ENCODE data around the gene SLC1A3.

The SLC1A3 gene

GRCh38 chr5:36682499-36682898 lies 76.1 kb downstream of the SLC1A3 start:
- H3K4me3 ChIP-seq (ENCODE audit: insufficient read depth, low read depth, low read length, poor library complexity, severe bottlenecking) = no peak overlapping the region
- DNase-seq = no peak
- no peaks in the 10 kb centered on the region for H3K4me1 ChIP-seq (ENCODE audit: control insufficient read depth, insufficient read depth, low read length, poor library complexity, severe bottlenecking)
- H3K36me3 ChIP-seq (ENCODE audit: control insufficient read depth, insufficient read depth, low read length) = no peaks in the 10 kb centered on the region
- H3K27me3 ChIP-seq (replicated peaks; ENCODE audit: control insufficient read depth, insufficient read depth, low read length, poor library complexity, severe bottlenecking) = no peaks in the 10 kb centered on the region
- no peak overlapping the region for H3K27ac ChIP-seq (ENCODE audit: insufficient read depth, low read length, poor library complexity, severe bottlenecking)
- H3K9me3 ChIP-seq (ENCODE audit: control insufficient read depth, low read length) = no peaks in the 10 kb centered on the region

GRCh38 chr5:36683821-36684434 lies 77.5 kb downstream of the SLC1A3 start:
- H3K9me3 ChIP-seq (ENCODE audit: control insufficient read depth, low read length) = no peaks in the 10 kb centered on the region
- no peak overlapping the region for H3K4me3 ChIP-seq (ENCODE audit: insufficient read depth, low read depth, low read length, poor library complexity, severe bottlenecking)
- H3K27me3 ChIP-seq (replicated peaks; ENCODE audit: control insufficient read depth, insufficient read depth, low read length, poor library complexity, severe bottlenecking) = no peaks in the 10 kb centered on the region
- no peaks in the 10 kb centered on the region for H3K4me1 ChIP-seq (ENCODE audit: control insufficient read depth, insufficient read depth, low read length, poor library complexity, severe bottlenecking)
- no peaks in the 10 kb centered on the region for H3K36me3 ChIP-seq (ENCODE audit: control insufficient read depth, insufficient read depth, low read length)
- DNase-seq = no peak
- no peak overlapping the region for H3K27ac ChIP-seq (ENCODE audit: insufficient read depth, low read length, poor library complexity, severe bottlenecking)

GRCh38 chr5:36685631-36686288 lies 79.4 kb downstream of the SLC1A3 start:
- Histone ChIP-seq H3K4me3 (ENCODE audit: insufficient read depth, low read depth, low read length, poor library complexity, severe bottlenecking) (no peak overlapping the region), H3K36me3 (ENCODE audit: control insufficient read depth, insufficient read depth, low read length) (no peaks in the 10 kb centered on the region), H3K27me3 (replicated peaks; ENCODE audit: control insufficient read depth, insufficient read depth, low read length, poor library complexity, severe bottlenecking) (peaks cover 4% of the 10 kb centered on the region), H3K27ac (ENCODE audit: insufficient read depth, low read length, poor library complexity, severe bottlenecking) (no peak overlapping the region), H3K4me1 (ENCODE audit: control insufficient read depth, insufficient read depth, low read length, poor library complexity, severe bottlenecking) (no peaks in the 10 kb centered on the region), H3K9me3 (ENCODE audit: control insufficient read depth, low read length) (no peaks in the 10 kb centered on the region)
- no peak for DNase-seq

- Histone ChIP-seq H3K4me1 (ENCODE audit: control insufficient read depth, insufficient read depth, low read length, poor library complexity, severe bottlenecking) (no peaks in the 10 kb centered on the region), H3K27ac (ENCODE audit: insufficient read depth, low read length, poor library complexity, severe bottlenecking) (no peak overlapping the region), H3K9me3 (ENCODE audit: control insufficient read depth, low read length) (no peaks in the 10 kb centered on the region), H3K27me3 (replicated peaks; ENCODE audit: control insufficient read depth, insufficient read depth, low read length, poor library complexity, severe bottlenecking) (peaks cover 4% of the 10 kb centered on the region), H3K4me3 (ENCODE audit: insufficient read depth, low read depth, low read length, poor library complexity, severe bottlenecking) (no peak overlapping the region), H3K36me3 (ENCODE audit: control insufficient read depth, insufficient read depth, low read length) (no peaks in the 10 kb centered on the region)
- DNase-seq = no peak
These were observed 80.5 kb downstream of the SLC1A3 start for GRCh38 chr5:36686881-36687280.

- Histone ChIP-seq H3K27ac (ENCODE audit: insufficient read depth, low read length, poor library complexity, severe bottlenecking) (no peak overlapping the region), H3K27me3 (replicated peaks; ENCODE audit: control insufficient read depth, insufficient read depth, low read length, poor library complexity, severe bottlenecking) (peaks cover 12% of the 10 kb centered on the region), H3K9me3 (ENCODE audit: control insufficient read depth, low read length) (no peaks in the 10 kb centered on the region), H3K4me3 (ENCODE audit: insufficient read depth, low read depth, low read length, poor library complexity, severe bottlenecking) (no peak overlapping the region), H3K4me1 (ENCODE audit: control insufficient read depth, insufficient read depth, low read length, poor library complexity, severe bottlenecking) (no peaks in the 10 kb centered on the region), H3K36me3 (ENCODE audit: control insufficient read depth, insufficient read depth, low read length) (no peaks in the 10 kb centered on the region)
- no peak for DNase-seq
These were observed 82.3 kb downstream of the SLC1A3 start for GRCh38 chr5:36688722-36689121.

GRCh38 chr5:36689225-36689624 lies 82.8 kb downstream of the SLC1A3 start:
- no peak overlapping the region for H3K27ac ChIP-seq (ENCODE audit: insufficient read depth, low read length, poor library complexity, severe bottlenecking)
- no peaks in the 10 kb centered on the region for H3K4me1 ChIP-seq (ENCODE audit: control insufficient read depth, insufficient read depth, low read length, poor library complexity, severe bottlenecking)
- no peaks in the 10 kb centered on the region for H3K9me3 ChIP-seq (ENCODE audit: control insufficient read depth, low read length)
- H3K27me3 ChIP-seq (replicated peaks; ENCODE audit: control insufficient read depth, insufficient read depth, low read length, poor library complexity, severe bottlenecking) = peaks cover 12% of the 10 kb centered on the region
- no peaks in the 10 kb centered on the region for H3K36me3 ChIP-seq (ENCODE audit: control insufficient read depth, insufficient read depth, low read length)
- DNase-seq = no peak
- no peak overlapping the region for H3K4me3 ChIP-seq (ENCODE audit: insufficient read depth, low read depth, low read length, poor library complexity, severe bottlenecking)

- no peaks in the 10 kb centered on the region for H3K9me3 ChIP-seq (ENCODE audit: control insufficient read depth, low read length)
- peaks cover 12% of the 10 kb centered on the region for H3K27me3 ChIP-seq (replicated peaks; ENCODE audit: control insufficient read depth, insufficient read depth, low read length, poor library complexity, severe bottlenecking)
- H3K36me3 ChIP-seq (ENCODE audit: control insufficient read depth, insufficient read depth, low read length) = no peaks in the 10 kb centered on the region
- peak; percentile 13 to 21 (median 15) for DNase-seq
- H3K4me3 ChIP-seq (ENCODE audit: insufficient read depth, low read depth, low read length, poor library complexity, severe bottlenecking) = peak overlapping the region; percentile 77
- no peak overlapping the region for H3K27ac ChIP-seq (ENCODE audit: insufficient read depth, low read length, poor library complexity, severe bottlenecking)
- no peaks in the 10 kb centered on the region for H3K4me1 ChIP-seq (ENCODE audit: control insufficient read depth, insufficient read depth, low read length, poor library complexity, severe bottlenecking)
These were observed 83.9 kb downstream of the SLC1A3 start for GRCh38 chr5:36690041-36690961.

- no peak for DNase-seq
- Histone ChIP-seq H3K27me3 (replicated peaks; ENCODE audit: control insufficient read depth, insufficient read depth, low read length, poor library complexity, severe bottlenecking) (peaks cover 12% of the 10 kb centered on the region), H3K27ac (ENCODE audit: insufficient read depth, low read length, poor library complexity, severe bottlenecking) (no peak overlapping the region), H3K4me1 (ENCODE audit: control insufficient read depth, insufficient read depth, low read length, poor library complexity, severe bottlenecking) (no peaks in the 10 kb centered on the region), H3K9me3 (ENCODE audit: control insufficient read depth, low read length) (no peaks in the 10 kb centered on the region), H3K4me3 (ENCODE audit: insufficient read depth, low read depth, low read length, poor library complexity, severe bottlenecking) (no peak overlapping the region), H3K36me3 (ENCODE audit: control insufficient read depth, insufficient read depth, low read length) (no peaks in the 10 kb centered on the region)
These were observed 84.8 kb downstream of the SLC1A3 start for GRCh38 chr5:36691226-36691625.

GRCh38 chr5:36691696-36692371 lies 85.4 kb downstream of the SLC1A3 start:
- no peaks in the 10 kb centered on the region for H3K4me1 ChIP-seq (ENCODE audit: control insufficient read depth, insufficient read depth, low read length, poor library complexity, severe bottlenecking)
- H3K4me3 ChIP-seq (ENCODE audit: insufficient read depth, low read depth, low read length, poor library complexity, severe bottlenecking) = no peak overlapping the region
- H3K9me3 ChIP-seq (ENCODE audit: control insufficient read depth, low read length) = no peaks in the 10 kb centered on the region
- peaks cover 12% of the 10 kb centered on the region for H3K27me3 ChIP-seq (replicated peaks; ENCODE audit: control insufficient read depth, insufficient read depth, low read length, poor library complexity, severe bottlenecking)
- no peaks in the 10 kb centered on the region for H3K36me3 ChIP-seq (ENCODE audit: control insufficient read depth, insufficient read depth, low read length)
- H3K27ac ChIP-seq (ENCODE audit: insufficient read depth, low read length, poor library complexity, severe bottlenecking) = no peak overlapping the region
- DNase-seq = no peak
